ENCODE measurements around the gene CD69. TPM values are rescaled to one million over a fixed set of nuclear protein-coding genes. Genes with fewer than 3 reads are reported as not detected.
A peak's percentile ranks its signal among the peaks of the same experiment; 100 is the strongest.

CD69 gene
- total RNA-seq, 1 donor from 2014 or later: 26.7 TPM

GRCh38 chr12:9805883-9806282 lies 45.2 kb upstream of the CD69 start:
- intact Hi-C loops (cut with micrococcal nuclease): no loop called here
- POLR2A ChIA-PET: no interaction called here
- Mint-ChIP-seq H3K27ac (no peak overlapping the region), H3K9me3 (no peaks in the 10 kb centered on the region), H3K4me3 (no peak overlapping the region), H3K36me3 (ENCODE audit: low read depth) (no peaks in the 10 kb centered on the region), H3K27me3 (peaks cover 10% of the 10 kb centered on the region), H3K4me1 (peaks cover 9% of the 10 kb centered on the region)
- no peak for ATAC-seq (ENCODE audit: low read depth)
- TF ChIP-seq, protein P1, sequence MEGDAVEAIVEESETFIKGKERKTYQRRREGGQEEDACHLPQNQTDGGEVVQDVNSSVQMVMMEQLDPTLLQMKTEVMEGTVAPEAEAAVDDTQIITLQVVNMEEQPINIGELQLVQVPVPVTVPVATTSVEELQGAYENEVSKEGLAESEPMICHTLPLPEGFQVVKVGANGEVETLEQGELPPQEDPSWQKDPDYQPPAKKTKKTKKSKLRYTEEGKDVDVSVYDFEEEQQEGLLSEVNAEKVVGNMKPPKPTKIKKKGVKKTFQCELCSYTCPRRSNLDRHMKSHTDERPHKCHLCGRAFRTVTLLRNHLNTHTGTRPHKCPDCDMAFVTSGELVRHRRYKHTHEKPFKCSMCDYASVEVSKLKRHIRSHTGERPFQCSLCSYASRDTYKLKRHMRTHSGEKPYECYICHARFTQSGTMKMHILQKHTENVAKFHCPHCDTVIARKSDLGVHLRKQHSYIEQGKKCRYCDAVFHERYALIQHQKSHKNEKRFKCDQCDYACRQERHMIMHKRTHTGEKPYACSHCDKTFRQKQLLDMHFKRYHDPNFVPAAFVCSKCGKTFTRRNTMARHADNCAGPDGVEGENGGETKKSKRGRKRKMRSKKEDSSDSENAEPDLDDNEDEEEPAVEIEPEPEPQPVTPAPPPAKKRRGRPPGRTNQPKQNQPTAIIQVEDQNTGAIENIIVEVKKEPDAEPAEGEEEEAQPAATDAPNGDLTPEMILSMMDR (IDR thresholded peaks at IDR 0.05): no peak
- CTCF ChIA-PET: interaction anchor here (1.2 kb wide), 1 partner anchor 8 kb away, joined by 5 read pairs; no protein-coding TSS in a partner anchor
- DNase-seq: no peak

- Mint-ChIP-seq H3K4me1 (peaks cover 14% of the 10 kb centered on the region), H3K27ac (no peak overlapping the region), H3K27me3 (no peaks in the 10 kb centered on the region), H3K4me3 (no peak overlapping the region), H3K36me3 (ENCODE audit: low read depth) (no peaks in the 10 kb centered on the region), H3K9me3 (no peaks in the 10 kb centered on the region)
- intact Hi-C loops (cut with micrococcal nuclease): loop anchor here (5.0 kb wide), 1 partner anchor 127 kb away; no protein-coding TSS in a partner anchor
- POLR2A ChIA-PET: interaction anchor here (0.7 to 3.4 kb wide), 2 partner anchors 49 to 50 kb away, joined by 3 to 34 read pairs; no protein-coding TSS in a partner anchor
- TF ChIP-seq, protein P1 (IDR thresholded peaks at IDR 0.05): no peak
- DNase-seq (no peak), ATAC-seq (ENCODE audit: low read depth) (no peak)
- CTCF ChIA-PET: interaction anchor here (1.1 to 10.4 kb wide), 7 partner anchors 9 to 340 kb away, joined by 3 to 451 read pairs (median 4); partner anchors contain the start of gene CD69
Observed at GRCh38 chr12:9799961-9800360, 39.3 kb upstream of the CD69 start.

- ChIA-PET POLR2A (interaction anchor here (0.6 to 3.4 kb wide), 7 partner anchors 38 to 150 kb away, joined by 3 to 34 read pairs (median 5); partner anchors contain the start of genes CD69 and CLEC2D), CTCF (interaction anchor here (0.5 to 10.4 kb wide), 22 partner anchors 9 to 468 kb away, joined by 3 to 451 read pairs (median 4); partner anchors contain the start of gene CD69)
- no peak overlapping the region for H3K4me3 Mint-ChIP-seq
- no peaks in the 10 kb centered on the region for H3K36me3 Mint-ChIP-seq (ENCODE audit: low read depth)
- intact Hi-C loops (cut with micrococcal nuclease): loop anchor here (1.0 to 5.0 kb wide), 4 partner anchors 48 to 467 kb away; no protein-coding TSS in a partner anchor
- no peak overlapping the region for H3K27ac Mint-ChIP-seq
- ATAC-seq (ENCODE audit: low read depth): peak; percentile 96
- H3K9me3 Mint-ChIP-seq: no peaks in the 10 kb centered on the region
- no peak for DNase-seq
- TF ChIP-seq, protein P1 (IDR thresholded peaks at IDR 0.05): no peak
- no peaks in the 10 kb centered on the region for H3K27me3 Mint-ChIP-seq
- H3K4me1 Mint-ChIP-seq: peaks cover 34% of the 10 kb centered on the region
Observed at GRCh38 chr12:9797722-9798619, 37.3 kb upstream of the CD69 start.

- TF ChIP-seq, protein P1 (IDR thresholded peaks at IDR 0.05): no peak
- no peaks in the 10 kb centered on the region for H3K36me3 Mint-ChIP-seq (ENCODE audit: low read depth)
- peaks cover 42% of the 10 kb centered on the region for H3K4me1 Mint-ChIP-seq
- intact Hi-C loops (cut with micrococcal nuclease): loop anchor here (5.0 kb wide), 1 partner anchor 130 kb away; no protein-coding TSS in a partner anchor
- no peak overlapping the region for H3K27ac Mint-ChIP-seq
- DNase-seq: no peak
- no peak overlapping the region for H3K4me3 Mint-ChIP-seq
- ATAC-seq (ENCODE audit: low read depth): no peak
- H3K27me3 Mint-ChIP-seq: no peaks in the 10 kb centered on the region
- POLR2A ChIA-PET: interaction anchor here (0.9 to 3.4 kb wide), 5 partner anchors 37 to 49 kb away, joined by 3 to 34 read pairs (median 13); partner anchors contain the start of gene CD69
- no peaks in the 10 kb centered on the region for H3K9me3 Mint-ChIP-seq
- CTCF ChIA-PET: interaction anchor here (0.6 to 10.4 kb wide), 10 partner anchors 17 to 467 kb away, joined by 3 to 451 read pairs (median 4); partner anchors contain the start of gene CD69
Observed at GRCh38 chr12:9796971-9797370, 36.3 kb upstream of the CD69 start.
